SK-N-SH (cell line): ENCODE measurements around the gene TP53AIP1.

Experiments
- ELF1 ChIP-seq: IDR thresholded peaks from 2 replicates; pipeline ENCODE4 v1.4.0; 2012
- EP300 ChIP-seq, 2 experiments: IDR thresholded peaks; 2 replicates each; pipeline versions ENCODE4 v1.4.0 to v1.6.1; 2012; ENCODE audit warnings: borderline replicate concordance in 1 of 2, low read depth in 1 of 2, low read length in 1 of 2
- FOXM1 ChIP-seq: IDR thresholded peaks from 2 replicates; pipeline ENCODE4 v1.4.0; 2012; ENCODE audit warnings: low read depth, mild to moderate bottlenecking
- POLR2AphosphoS5 ChIP-seq: IDR thresholded peaks from 2 replicates; pipeline ENCODE4 v1.6.1; 2012; ENCODE audit warnings: low read depth, low read length
- RCOR1 ChIP-seq: fragments of 150-350 bp; IDR thresholded peaks from 2 replicates; pipeline ENCODE4 v1.6.1; 2017; ENCODE audit warnings: antibody characterized with exemption, low read length
- RXRA ChIP-seq: IDR thresholded peaks from 2 replicates; pipeline ENCODE4 v1.4.0; 2012; ENCODE audit warnings: low read depth, mild to moderate bottlenecking, borderline replicate concordance
- SMC3 ChIP-seq: IDR thresholded peaks from 2 replicates; pipeline ENCODE4 v1.6.1; 2012; ENCODE audit warnings: low read depth, low read length, improper control_type of control experiment
- TCF12 ChIP-seq: IDR thresholded peaks from 2 replicates; pipeline ENCODE4 v1.4.0; 2012
- TF ChIP-seq, protein P1 (sequence below): IDR thresholded peaks from 2 replicates; pipeline ENCODE4 v1.4.0; 2012; ENCODE audit warnings: low read depth, borderline replicate concordance
- TF ChIP-seq, protein P2 (sequence below): fragments of 200-600 bp; sonication (generic); IDR thresholded peaks from 2 replicates; pipeline ENCODE4 v1.6.1; 2017; ENCODE audit warnings: antibody characterized with exemption, mild to moderate bottlenecking, moderate library complexity
- TF ChIP-seq, protein P3 (sequence below): fragments of 150-350 bp; IDR thresholded peaks from 2 replicates; pipeline ENCODE4 v1.6.1; 2017; ENCODE audit warnings: antibody characterized with exemption, low read length, low read depth, borderline replicate concordance

DNA sequence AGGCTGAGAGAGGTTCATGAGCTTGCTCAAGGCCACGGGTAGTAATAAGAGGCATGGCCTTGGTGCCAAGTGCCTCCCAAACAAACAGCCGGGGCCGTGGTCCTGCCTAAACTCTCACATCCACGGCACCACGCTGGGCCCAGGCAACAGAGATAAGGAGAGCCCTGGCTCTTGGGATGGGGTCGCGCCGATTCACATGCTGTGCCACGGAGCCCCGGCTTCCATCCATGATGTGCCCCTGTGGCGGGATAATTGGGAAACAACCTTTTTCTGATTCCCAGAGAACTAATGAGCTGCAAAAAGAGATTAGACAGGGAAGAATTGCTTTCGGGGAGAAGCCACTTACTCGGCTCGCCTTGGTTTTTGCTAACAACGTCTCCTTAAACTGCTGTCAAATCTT, 22.0 kb downstream of the TP53AIP1 start:
- TF ChIP-seq ELF1: no peak
- TF ChIP-seq, protein P1, sequence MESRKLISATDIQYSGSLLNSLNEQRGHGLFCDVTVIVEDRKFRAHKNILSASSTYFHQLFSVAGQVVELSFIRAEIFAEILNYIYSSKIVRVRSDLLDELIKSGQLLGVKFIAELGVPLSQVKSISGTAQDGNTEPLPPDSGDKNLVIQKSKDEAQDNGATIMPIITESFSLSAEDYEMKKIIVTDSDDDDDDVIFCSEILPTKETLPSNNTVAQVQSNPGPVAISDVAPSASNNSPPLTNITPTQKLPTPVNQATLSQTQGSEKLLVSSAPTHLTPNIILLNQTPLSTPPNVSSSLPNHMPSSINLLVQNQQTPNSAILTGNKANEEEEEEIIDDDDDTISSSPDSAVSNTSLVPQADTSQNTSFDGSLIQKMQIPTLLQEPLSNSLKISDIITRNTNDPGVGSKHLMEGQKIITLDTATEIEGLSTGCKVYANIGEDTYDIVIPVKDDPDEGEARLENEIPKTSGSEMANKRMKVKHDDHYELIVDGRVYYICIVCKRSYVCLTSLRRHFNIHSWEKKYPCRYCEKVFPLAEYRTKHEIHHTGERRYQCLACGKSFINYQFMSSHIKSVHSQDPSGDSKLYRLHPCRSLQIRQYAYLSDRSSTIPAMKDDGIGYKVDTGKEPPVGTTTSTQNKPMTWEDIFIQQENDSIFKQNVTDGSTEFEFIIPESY: no peak
- TF ChIP-seq, protein P2, sequence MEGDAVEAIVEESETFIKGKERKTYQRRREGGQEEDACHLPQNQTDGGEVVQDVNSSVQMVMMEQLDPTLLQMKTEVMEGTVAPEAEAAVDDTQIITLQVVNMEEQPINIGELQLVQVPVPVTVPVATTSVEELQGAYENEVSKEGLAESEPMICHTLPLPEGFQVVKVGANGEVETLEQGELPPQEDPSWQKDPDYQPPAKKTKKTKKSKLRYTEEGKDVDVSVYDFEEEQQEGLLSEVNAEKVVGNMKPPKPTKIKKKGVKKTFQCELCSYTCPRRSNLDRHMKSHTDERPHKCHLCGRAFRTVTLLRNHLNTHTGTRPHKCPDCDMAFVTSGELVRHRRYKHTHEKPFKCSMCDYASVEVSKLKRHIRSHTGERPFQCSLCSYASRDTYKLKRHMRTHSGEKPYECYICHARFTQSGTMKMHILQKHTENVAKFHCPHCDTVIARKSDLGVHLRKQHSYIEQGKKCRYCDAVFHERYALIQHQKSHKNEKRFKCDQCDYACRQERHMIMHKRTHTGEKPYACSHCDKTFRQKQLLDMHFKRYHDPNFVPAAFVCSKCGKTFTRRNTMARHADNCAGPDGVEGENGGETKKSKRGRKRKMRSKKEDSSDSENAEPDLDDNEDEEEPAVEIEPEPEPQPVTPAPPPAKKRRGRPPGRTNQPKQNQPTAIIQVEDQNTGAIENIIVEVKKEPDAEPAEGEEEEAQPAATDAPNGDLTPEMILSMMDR: no peak
- no peak for TF ChIP-seq SMC3
- no peak for TF ChIP-seq RCOR1
- TF ChIP-seq, protein P3, sequence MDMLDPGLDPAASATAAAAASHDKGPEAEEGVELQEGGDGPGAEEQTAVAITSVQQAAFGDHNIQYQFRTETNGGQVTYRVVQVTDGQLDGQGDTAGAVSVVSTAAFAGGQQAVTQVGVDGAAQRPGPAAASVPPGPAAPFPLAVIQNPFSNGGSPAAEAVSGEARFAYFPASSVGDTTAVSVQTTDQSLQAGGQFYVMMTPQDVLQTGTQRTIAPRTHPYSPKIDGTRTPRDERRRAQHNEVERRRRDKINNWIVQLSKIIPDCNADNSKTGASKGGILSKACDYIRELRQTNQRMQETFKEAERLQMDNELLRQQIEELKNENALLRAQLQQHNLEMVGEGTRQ: no peak
- no peak for TF ChIP-seq EP300 (IDR thresholded peaks at IDR 0.05; ENCODE audit: borderline replicate concordance in 1 of 2, low read depth in 1 of 2, low read length in 1 of 2)
- TF ChIP-seq POLR2AphosphoS5: no peak
- TF ChIP-seq RXRA: no peak
- no peak for TF ChIP-seq FOXM1
- no peak for TF ChIP-seq TCF12
